ENCODE results near the gene CA10.

Gene CA10

GRCh38 chr17:51668155-51668962 lies 490.2 kb downstream of the CA10 start:
- H3K27ac ChIP-seq: no peak overlapping the region
- TF ChIP-seq CTCF (IDR thresholded peaks at IDR 0.05): no peak
- no peaks in the 10 kb centered on the region for H3K79me2 ChIP-seq
- no peaks in the 10 kb centered on the region for H3K4me1 ChIP-seq
- H3K9me3 ChIP-seq (ENCODE audit: control insufficient read depth, low read length): no peaks in the 10 kb centered on the region
- H3K27me3 ChIP-seq (ENCODE audit: control insufficient read depth, insufficient read depth, low read length): no peaks in the 10 kb centered on the region
- no peak overlapping the region for H3K9ac ChIP-seq
- H3K4me3 ChIP-seq (ENCODE audit: low read depth, low read length): no peak overlapping the region
- no peaks in the 10 kb centered on the region for H3K36me3 ChIP-seq (ENCODE audit: control insufficient read depth, insufficient read depth, low read length)
- no peak overlapping the region for H2AFZ ChIP-seq
- no peak overlapping the region for H3K4me2 ChIP-seq (ENCODE audit: low read length)

- no peaks in the 10 kb centered on the region for H3K27me3 ChIP-seq (ENCODE audit: control insufficient read depth, insufficient read depth, low read length)
- H3K27ac ChIP-seq: no peak overlapping the region
- no peaks in the 10 kb centered on the region for H3K4me1 ChIP-seq
- no peaks in the 10 kb centered on the region for H3K36me3 ChIP-seq (ENCODE audit: control insufficient read depth, insufficient read depth, low read length)
- H2AFZ ChIP-seq: no peak overlapping the region
- H3K4me3 ChIP-seq (ENCODE audit: low read depth, low read length): no peak overlapping the region
- H3K9ac ChIP-seq: no peak overlapping the region
- H3K79me2 ChIP-seq: no peaks in the 10 kb centered on the region
- no peak overlapping the region for H3K4me2 ChIP-seq (ENCODE audit: low read length)
- H3K9me3 ChIP-seq (ENCODE audit: control insufficient read depth, low read length): no peaks in the 10 kb centered on the region
- no peak for TF ChIP-seq CTCF (IDR thresholded peaks at IDR 0.05)
Measured at GRCh38 chr17:51667706-51668083, 490.8 kb downstream of the CA10 start.

- Histone ChIP-seq H3K36me3 (ENCODE audit: control insufficient read depth, insufficient read depth, low read length) (no peaks in the 10 kb centered on the region), H3K27me3 (ENCODE audit: control insufficient read depth, insufficient read depth, low read length) (no peaks in the 10 kb centered on the region), H3K9ac (no peak overlapping the region), H3K4me2 (ENCODE audit: low read length) (no peak overlapping the region), H3K79me2 (no peaks in the 10 kb centered on the region), H3K4me1 (no peaks in the 10 kb centered on the region), H3K9me3 (ENCODE audit: control insufficient read depth, low read length) (no peaks in the 10 kb centered on the region), H2AFZ (no peak overlapping the region), H3K4me3 (ENCODE audit: low read depth, low read length) (no peak overlapping the region), H3K27ac (no peak overlapping the region)
- no peak for TF ChIP-seq CTCF (IDR thresholded peaks at IDR 0.05)
Measured at GRCh38 chr17:51666971-51667705, 491.4 kb downstream of the CA10 start.

DNA sequence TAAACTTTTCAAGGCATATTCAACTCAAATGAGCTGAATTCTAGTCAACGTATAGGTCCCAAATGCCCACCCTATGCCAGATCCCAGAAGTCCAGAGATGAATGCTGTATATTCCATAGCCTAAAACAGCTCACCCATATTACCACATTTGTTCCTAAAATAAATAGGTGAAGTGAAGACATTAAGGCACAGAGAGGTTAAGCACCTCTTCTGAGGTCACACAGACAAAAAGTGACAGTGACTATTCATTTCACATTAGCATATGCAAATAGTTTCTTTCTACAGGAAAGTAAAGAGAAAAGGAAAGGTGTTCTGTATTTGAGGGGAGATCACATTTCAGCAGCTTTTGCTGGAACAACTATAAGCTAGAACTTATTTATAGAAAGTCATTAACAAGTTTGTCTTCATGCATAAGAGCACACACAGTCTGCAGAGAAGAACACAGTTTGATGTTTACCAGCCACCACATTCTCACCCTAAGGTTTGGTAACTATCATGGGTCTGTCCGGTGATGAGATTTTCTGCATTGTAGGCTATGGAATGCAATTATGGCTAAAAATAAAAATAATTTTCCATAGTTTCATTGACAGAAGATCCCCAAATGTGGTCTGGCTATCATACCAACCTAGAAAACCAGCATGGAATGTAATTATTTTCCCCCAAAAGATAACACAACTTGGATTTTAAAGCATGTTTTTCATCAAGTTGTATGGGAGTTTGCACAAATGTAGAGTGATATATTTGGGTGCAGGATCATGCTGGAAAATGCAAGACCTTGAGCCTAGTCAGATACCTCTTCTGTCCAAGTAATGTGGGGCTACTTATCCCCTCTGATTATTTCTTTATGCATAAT lies 496.1 kb downstream of the CA10 start:
- H3K4me3 ChIP-seq (ENCODE audit: low read depth, low read length): no peak overlapping the region
- TF ChIP-seq CTCF (IDR thresholded peaks at IDR 0.05): no peak
- H3K9me3 ChIP-seq (ENCODE audit: control insufficient read depth, low read length): no peaks in the 10 kb centered on the region
- no peaks in the 10 kb centered on the region for H3K36me3 ChIP-seq (ENCODE audit: control insufficient read depth, insufficient read depth, low read length)
- no peaks in the 10 kb centered on the region for H3K27me3 ChIP-seq (ENCODE audit: control insufficient read depth, insufficient read depth, low read length)
- H3K4me2 ChIP-seq (ENCODE audit: low read length): no peak overlapping the region
- H3K9ac ChIP-seq: no peak overlapping the region
- no peaks in the 10 kb centered on the region for H3K4me1 ChIP-seq
- no peak overlapping the region for H2AFZ ChIP-seq
- H3K79me2 ChIP-seq: no peaks in the 10 kb centered on the region
- no peak overlapping the region for H3K27ac ChIP-seq

Measured in parathyroid adenoma (tissue), 2 donors.